Panc1 (cell line): Measurements from ENCODE around the gene VAMP2. TPM values are rescaled to one million over a fixed set of nuclear protein-coding genes. Genes with fewer than 3 reads are reported as not detected.

Source experiments
- ATAC-seq: fragments of 200-7000 bp; cut with Tn5 transposase; 2 replicates; pipeline ENCODE4 v1.9.1; 2020; ENCODE audit warnings: mild to moderate bottlenecking, moderate library complexity
- BruUV-seq: library from RNA; stranded (reverse); fragments of 400-500 nt; replicated peaks from 2 replicates; lab custom pipeline; 2021; lab: Mats Ljungman, UMichigan
- CTCF ChIA-PET: fragments of 300-600 bp; sonication (Branson Sonifier 250); formaldehyde crosslinking; loops from one replicate; lab custom pipeline; 2022; ENCODE audit warnings: antibody characterized with exemption; lab: Charles Lee
- POLR2A ChIA-PET: fragments of 300-600 bp; sonication (Branson Sonifier 250); formaldehyde crosslinking; loops from one replicate; lab custom pipeline; 2022; ENCODE audit warnings: antibody characterized with exemption; lab: Charles Lee
- DNase-seq: peaks from one replicate; pipeline ENCODE4 v3.0.0-alpha.2; 2010; ENCODE audit warnings: low read depth, low spot score
- H3K27ac ChIP-seq: 2 replicates; pipeline ENCODE4 v1.5.1; 2011; ENCODE audit warnings: mild to moderate bottlenecking, low read length, inconsistent platforms
- H3K27me3 ChIP-seq: fragments of 200-500 bp; sonication (Bioruptor generic); 2 replicates; pipeline ENCODE4 v1.6.0; 2014; ENCODE audit warnings: low read length, inconsistent platforms; ENCODE audit not compliant: control insufficient read depth, insufficient read depth
- H3K36me3 ChIP-seq: fragments of 200-500 bp; sonication (Bioruptor generic); 2 replicates; pipeline ENCODE4 v1.5.1; 2014; ENCODE audit warnings: inconsistent platforms, mild to moderate bottlenecking, low read length, moderate library complexity; ENCODE audit not compliant: control insufficient read depth, insufficient read depth
- H3K4me1 ChIP-seq: 2 replicates; pipeline ENCODE4 v1.5.1; 2011; ENCODE audit warnings: inconsistent platforms, mild to moderate bottlenecking, low read length, moderate library complexity; ENCODE audit not compliant: control insufficient read depth, insufficient read depth
- H3K4me3 ChIP-seq, 2 experiments: 2 replicates each; pipeline ENCODE4 v1.5.1; 2011 to 2012; ENCODE audit warnings: low read depth in 2 of 2, low read length in 2 of 2, mild to moderate bottlenecking in 2 of 2, inconsistent platforms in 1 of 2, moderate library complexity in 1 of 2
- H3K9me3 ChIP-seq: fragments of 200-500 bp; sonication (Bioruptor generic); 2 replicates; pipeline ENCODE4 v1.5.1; 2014; ENCODE audit warnings: low read depth, mild to moderate bottlenecking, inconsistent platforms, low read length, moderate library complexity; ENCODE audit not compliant: control insufficient read depth, insufficient read depth
- POLR2AphosphoS5 ChIP-seq: IDR thresholded peaks from 2 replicates; pipeline ENCODE4 v1.6.1; 2012; ENCODE audit warnings: mild to moderate bottlenecking, low read depth, low read length, moderate library complexity
- SIN3A ChIP-seq: IDR thresholded peaks from 2 replicates; pipeline ENCODE4 v1.6.1; 2012; ENCODE audit warnings: low read depth, mild to moderate bottlenecking, low read length, moderate library complexity, borderline replicate concordance; ENCODE audit not compliant: insufficient read depth
- TCF7L2 ChIP-seq: IDR thresholded peaks from 2 replicates; pipeline ENCODE4 v1.6.1; 2011; ENCODE audit warnings: mild to moderate bottlenecking, low read depth, low read length, inconsistent platforms
- in situ Hi-C: cut with HindIII; loops from 2 replicates; pipeline ENCODE4 v1.10.0; 2016; ENCODE audit warnings: low sequenced_read_pairs, low pct_unique_long_range_greater_than_20kb
- intact Hi-C: fragments of 100-400 bp; cut with micrococcal nuclease; formaldehyde crosslinking; loops from one replicate; pipeline ENCODE4 v1.10.0; 2022; ENCODE audit not compliant: unreplicated experiment
- total RNA-seq: library from RNA; stranded (reverse); gene quantifications from one replicate; pipeline ENCODE4 v1.2.1, GENCODE V29; 2021; ENCODE audit not compliant: unreplicated experiment
- TF ChIP-seq, protein P1 (sequence below): fragments of 450-650 bp; IDR thresholded peaks from 2 replicates; pipeline ENCODE4 v1.5.1; 2017; ENCODE audit warnings: mild to moderate bottlenecking
- TF ChIP-seq, protein P2 (sequence below), 2 experiments: IDR thresholded peaks; 2 replicates each; pipeline ENCODE4 v1.6.1; 2011 to 2012; ENCODE audit warnings: low read depth in 2 of 2, control low read depth in 1 of 2, low read length in 1 of 2, mild to moderate bottlenecking in 1 of 2, moderate library complexity in 1 of 2; ENCODE audit not compliant: insufficient read depth in 1 of 2

The VAMP2 gene
- total RNA-seq, 1 experiment from 2014 or later: 28.6 TPM

DNA sequence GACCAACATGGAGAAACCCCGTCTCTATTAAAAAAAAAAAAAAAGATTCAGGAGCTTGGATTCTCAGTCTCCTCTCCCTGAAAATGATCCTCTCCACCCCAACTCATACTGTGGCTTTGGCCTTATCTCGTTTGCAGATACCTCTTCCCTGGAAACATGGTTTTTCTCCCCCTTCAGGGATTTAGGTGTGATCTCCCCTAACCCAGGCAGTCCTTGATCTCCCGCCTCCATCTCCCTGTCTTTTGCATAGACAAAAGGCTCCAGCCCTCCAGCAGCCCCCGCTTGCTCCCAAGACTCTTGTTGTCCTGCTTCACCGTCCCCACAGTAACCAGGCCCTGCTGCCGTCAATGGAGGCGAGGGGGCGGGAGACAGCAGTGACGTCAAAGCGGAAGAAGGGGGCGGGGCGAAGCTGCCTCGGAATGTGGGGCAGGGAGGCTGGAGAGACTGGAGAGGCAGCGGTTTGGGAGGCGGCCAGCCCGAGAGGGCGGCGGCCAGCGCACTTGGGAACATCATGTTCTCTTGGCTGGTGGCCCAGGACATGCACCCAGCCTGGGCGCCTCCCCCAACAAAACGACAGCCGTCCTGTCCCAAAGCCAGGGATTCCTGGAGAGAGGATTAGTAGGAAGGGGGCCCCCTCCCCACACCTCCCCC is 8.7 kb downstream of the VAMP2 start:
- peak; percentile 55 for ATAC-seq
- H3K9me3 ChIP-seq: no peaks in the 10 kb centered on the region
- DNase-seq: peak; percentile 87
- no peaks in the 10 kb centered on the region for H3K36me3 ChIP-seq
- in situ Hi-C loops: no loop called here
- H3K4me1 ChIP-seq: peaks cover 34% of the 10 kb centered on the region
- H3K4me3 ChIP-seq: peak overlapping the region; percentile 71 to 73
- ChIA-PET POLR2A (interaction anchor here (0.5 to 0.8 kb wide), 3 partner anchors 19 to 94 kb away, joined by 3 to 5 read pairs (median 3); partner anchors contain the start of gene CTC1), CTCF (interaction anchor here (0.6 to 0.8 kb wide), 3 partner anchors 32 to 94 kb away, joined by 3 to 7 read pairs (median 5); no protein-coding TSS in a partner anchor)
- 0 out of 2 replicates have a peak, but pooled peaks have one; percentile 56 for TF ChIP-seq SIN3A
- TF ChIP-seq, protein P1, sequence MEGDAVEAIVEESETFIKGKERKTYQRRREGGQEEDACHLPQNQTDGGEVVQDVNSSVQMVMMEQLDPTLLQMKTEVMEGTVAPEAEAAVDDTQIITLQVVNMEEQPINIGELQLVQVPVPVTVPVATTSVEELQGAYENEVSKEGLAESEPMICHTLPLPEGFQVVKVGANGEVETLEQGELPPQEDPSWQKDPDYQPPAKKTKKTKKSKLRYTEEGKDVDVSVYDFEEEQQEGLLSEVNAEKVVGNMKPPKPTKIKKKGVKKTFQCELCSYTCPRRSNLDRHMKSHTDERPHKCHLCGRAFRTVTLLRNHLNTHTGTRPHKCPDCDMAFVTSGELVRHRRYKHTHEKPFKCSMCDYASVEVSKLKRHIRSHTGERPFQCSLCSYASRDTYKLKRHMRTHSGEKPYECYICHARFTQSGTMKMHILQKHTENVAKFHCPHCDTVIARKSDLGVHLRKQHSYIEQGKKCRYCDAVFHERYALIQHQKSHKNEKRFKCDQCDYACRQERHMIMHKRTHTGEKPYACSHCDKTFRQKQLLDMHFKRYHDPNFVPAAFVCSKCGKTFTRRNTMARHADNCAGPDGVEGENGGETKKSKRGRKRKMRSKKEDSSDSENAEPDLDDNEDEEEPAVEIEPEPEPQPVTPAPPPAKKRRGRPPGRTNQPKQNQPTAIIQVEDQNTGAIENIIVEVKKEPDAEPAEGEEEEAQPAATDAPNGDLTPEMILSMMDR: no peak
- H3K27ac ChIP-seq: peak overlapping the region; percentile 82
- H3K27me3 ChIP-seq: no peaks in the 10 kb centered on the region
- intact Hi-C loops: no loop called here
- BruUV-seq: no TSS peak

DNA sequence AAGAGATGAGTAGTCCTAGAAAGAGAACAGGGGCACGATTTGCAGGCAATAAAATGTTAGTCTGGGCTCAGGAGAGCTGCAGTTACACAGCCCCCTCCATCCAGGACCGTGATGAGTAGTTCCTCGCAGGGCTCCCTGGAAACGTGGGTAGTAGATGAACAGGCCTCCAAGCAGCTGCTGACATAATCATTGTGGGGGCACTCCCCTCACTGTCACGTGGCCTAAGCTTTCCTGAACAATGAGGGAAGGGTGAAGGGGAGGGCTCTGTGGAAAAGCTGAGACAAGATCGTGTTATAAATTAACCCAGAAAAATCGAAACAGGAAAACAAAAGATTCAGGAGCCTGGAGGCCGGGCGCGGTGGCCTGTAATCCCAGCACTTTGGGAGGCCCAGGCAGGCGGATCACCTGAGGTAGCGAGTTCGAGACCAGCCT is 9.2 kb downstream of the VAMP2 start:
- ATAC-seq (no peak), DNase-seq (no peak)
- H3K4me3 ChIP-seq: peak overlapping the region; percentile 71 to 73; a peak in 3 of 4 replicates
- ChIA-PET POLR2A (interaction anchor here (0.6 to 0.8 kb wide), 2 partner anchors 20 to 34 kb away, joined by 3 read pairs; no protein-coding TSS in a partner anchor), CTCF (interaction anchor here (0.7 to 0.8 kb wide), 2 partner anchors 32 to 93 kb away, joined by 3 to 5 read pairs; no protein-coding TSS in a partner anchor)
- no peaks in the 10 kb centered on the region for H3K36me3 ChIP-seq
- in situ Hi-C loops: no loop called here
- no TSS peak for BruUV-seq
- peak overlapping the region; percentile 82 for H3K27ac ChIP-seq
- peaks cover 34% of the 10 kb centered on the region for H3K4me1 ChIP-seq
- H3K9me3 ChIP-seq: no peaks in the 10 kb centered on the region
- TF ChIP-seq, protein P2, sequence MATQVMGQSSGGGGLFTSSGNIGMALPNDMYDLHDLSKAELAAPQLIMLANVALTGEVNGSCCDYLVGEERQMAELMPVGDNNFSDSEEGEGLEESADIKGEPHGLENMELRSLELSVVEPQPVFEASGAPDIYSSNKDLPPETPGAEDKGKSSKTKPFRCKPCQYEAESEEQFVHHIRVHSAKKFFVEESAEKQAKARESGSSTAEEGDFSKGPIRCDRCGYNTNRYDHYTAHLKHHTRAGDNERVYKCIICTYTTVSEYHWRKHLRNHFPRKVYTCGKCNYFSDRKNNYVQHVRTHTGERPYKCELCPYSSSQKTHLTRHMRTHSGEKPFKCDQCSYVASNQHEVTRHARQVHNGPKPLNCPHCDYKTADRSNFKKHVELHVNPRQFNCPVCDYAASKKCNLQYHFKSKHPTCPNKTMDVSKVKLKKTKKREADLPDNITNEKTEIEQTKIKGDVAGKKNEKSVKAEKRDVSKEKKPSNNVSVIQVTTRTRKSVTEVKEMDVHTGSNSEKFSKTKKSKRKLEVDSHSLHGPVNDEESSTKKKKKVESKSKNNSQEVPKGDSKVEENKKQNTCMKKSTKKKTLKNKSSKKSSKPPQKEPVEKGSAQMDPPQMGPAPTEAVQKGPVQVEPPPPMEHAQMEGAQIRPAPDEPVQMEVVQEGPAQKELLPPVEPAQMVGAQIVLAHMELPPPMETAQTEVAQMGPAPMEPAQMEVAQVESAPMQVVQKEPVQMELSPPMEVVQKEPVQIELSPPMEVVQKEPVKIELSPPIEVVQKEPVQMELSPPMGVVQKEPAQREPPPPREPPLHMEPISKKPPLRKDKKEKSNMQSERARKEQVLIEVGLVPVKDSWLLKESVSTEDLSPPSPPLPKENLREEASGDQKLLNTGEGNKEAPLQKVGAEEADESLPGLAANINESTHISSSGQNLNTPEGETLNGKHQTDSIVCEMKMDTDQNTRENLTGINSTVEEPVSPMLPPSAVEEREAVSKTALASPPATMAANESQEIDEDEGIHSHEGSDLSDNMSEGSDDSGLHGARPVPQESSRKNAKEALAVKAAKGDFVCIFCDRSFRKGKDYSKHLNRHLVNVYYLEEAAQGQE (IDR thresholded peaks at IDR 0.05; ENCODE audit: insufficient read depth in 1 of 2, low read depth in 2 of 2, low read length in 1 of 2): no peak
- TF ChIP-seq SIN3A (no peak), TCF7L2 (no peak), POLR2AphosphoS5 (no peak)
- TF ChIP-seq, protein P1: no peak
- intact Hi-C loops: no loop called here
- H3K27me3 ChIP-seq: no peaks in the 10 kb centered on the region
